GM23338 (cell line): ENCODE measurements around the gene CDR2L.

Experiments
- CREB1 ChIP-seq: fragments of 250-450 bp; sonication (Bioruptor Pico); IDR thresholded peaks from 2 replicates; pipeline ENCODE4 v1.5.0; 2020; ENCODE audit warnings: low read depth, mild to moderate bottlenecking, moderate library complexity
- EZH2 ChIP-seq: fragments of 200-600 bp; sonication (generic); IDR thresholded peaks from one replicate; pipeline ENCODE4 v1.8.0; 2017; ENCODE audit warnings: antibody characterized with exemption, mild to moderate bottlenecking, low read depth; ENCODE audit not compliant: unreplicated experiment
- EZH2phosphoT487 ChIP-seq: fragments of 200-600 bp; sonication (generic); IDR thresholded peaks from one replicate; pipeline ENCODE4 v1.8.1; 2018; ENCODE audit warnings: antibody characterized with exemption; ENCODE audit not compliant: unreplicated experiment
- JUNB ChIP-seq: IDR thresholded peaks from one replicate; pipeline ENCODE4 v1.6.1; 2016; ENCODE audit warnings: antibody characterized with exemption; ENCODE audit not compliant: unreplicated experiment
- NANOG ChIP-seq: IDR thresholded peaks from 2 replicates; pipeline ENCODE4 v1.6.1; 2016; ENCODE audit warnings: antibody characterized with exemption, borderline replicate concordance
- POLR2AphosphoS5 ChIP-seq: IDR thresholded peaks from 2 replicates; pipeline ENCODE4 v1.6.1; 2016; ENCODE audit warnings: antibody characterized with exemption, low read depth
- REST ChIP-seq: IDR thresholded peaks from one replicate; pipeline ENCODE4 v1.6.1; 2018; ENCODE audit warnings: antibody characterized with exemption; ENCODE audit not compliant: unreplicated experiment
- ZNF114 ChIP-seq: fragments of 250-450 bp; sonication (Bioruptor Pico); IDR thresholded peaks from 2 replicates; pipeline ENCODE4 v1.5.0; 2020; ENCODE audit warnings: mild to moderate bottlenecking, moderate library complexity
- ZNF331 ChIP-seq: fragments of 250-450 bp; sonication (Bioruptor Pico); IDR thresholded peaks from 2 replicates; pipeline ENCODE4 v1.5.0; 2020; ENCODE audit warnings: low read depth, mild to moderate bottlenecking, moderate library complexity
- TF ChIP-seq, protein P1 (sequence below), 2 experiments: fragments of 200-600 bp in 1 of 2; sonication (generic) in 1 of 2; conservative IDR thresholded peaks; 2 replicates each; pipeline versions ENCODE4 v1.5.1 to v1.6.1; 2016 to 2017; ENCODE audit warnings: antibody characterized with exemption in 2 of 2, low read depth in 2 of 2, mild to moderate bottlenecking in 2 of 2, moderate library complexity in 1 of 2
- TF ChIP-seq, protein P2 (sequence below): IDR thresholded peaks from 2 replicates; pipeline ENCODE4 v1.6.1; 2016; ENCODE audit warnings: antibody characterized with exemption
- TF ChIP-seq, protein P3 (sequence below): fragments of 250-450 bp; sonication (Bioruptor Pico); IDR thresholded peaks from 2 replicates; pipeline ENCODE4 v1.5.0; 2020; ENCODE audit warnings: mild to moderate bottlenecking, moderate library complexity

- TF ChIP-seq EZH2phosphoT487 (no peak), POLR2AphosphoS5 (no peak), EZH2 (no peak), REST (no peak), NANOG (no peak), JUNB (no peak), CREB1 (CRISPR knock-in tag) (no peak), ZNF331 (CRISPR knock-in tag) (no peak), ZNF114 (CRISPR knock-in tag) (no peak)
- TF ChIP-seq, protein P1, sequence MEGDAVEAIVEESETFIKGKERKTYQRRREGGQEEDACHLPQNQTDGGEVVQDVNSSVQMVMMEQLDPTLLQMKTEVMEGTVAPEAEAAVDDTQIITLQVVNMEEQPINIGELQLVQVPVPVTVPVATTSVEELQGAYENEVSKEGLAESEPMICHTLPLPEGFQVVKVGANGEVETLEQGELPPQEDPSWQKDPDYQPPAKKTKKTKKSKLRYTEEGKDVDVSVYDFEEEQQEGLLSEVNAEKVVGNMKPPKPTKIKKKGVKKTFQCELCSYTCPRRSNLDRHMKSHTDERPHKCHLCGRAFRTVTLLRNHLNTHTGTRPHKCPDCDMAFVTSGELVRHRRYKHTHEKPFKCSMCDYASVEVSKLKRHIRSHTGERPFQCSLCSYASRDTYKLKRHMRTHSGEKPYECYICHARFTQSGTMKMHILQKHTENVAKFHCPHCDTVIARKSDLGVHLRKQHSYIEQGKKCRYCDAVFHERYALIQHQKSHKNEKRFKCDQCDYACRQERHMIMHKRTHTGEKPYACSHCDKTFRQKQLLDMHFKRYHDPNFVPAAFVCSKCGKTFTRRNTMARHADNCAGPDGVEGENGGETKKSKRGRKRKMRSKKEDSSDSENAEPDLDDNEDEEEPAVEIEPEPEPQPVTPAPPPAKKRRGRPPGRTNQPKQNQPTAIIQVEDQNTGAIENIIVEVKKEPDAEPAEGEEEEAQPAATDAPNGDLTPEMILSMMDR (conservative IDR thresholded peaks at IDR 0.05; ENCODE audit: low read depth in 2 of 2): no peak
- TF ChIP-seq, protein P2, sequence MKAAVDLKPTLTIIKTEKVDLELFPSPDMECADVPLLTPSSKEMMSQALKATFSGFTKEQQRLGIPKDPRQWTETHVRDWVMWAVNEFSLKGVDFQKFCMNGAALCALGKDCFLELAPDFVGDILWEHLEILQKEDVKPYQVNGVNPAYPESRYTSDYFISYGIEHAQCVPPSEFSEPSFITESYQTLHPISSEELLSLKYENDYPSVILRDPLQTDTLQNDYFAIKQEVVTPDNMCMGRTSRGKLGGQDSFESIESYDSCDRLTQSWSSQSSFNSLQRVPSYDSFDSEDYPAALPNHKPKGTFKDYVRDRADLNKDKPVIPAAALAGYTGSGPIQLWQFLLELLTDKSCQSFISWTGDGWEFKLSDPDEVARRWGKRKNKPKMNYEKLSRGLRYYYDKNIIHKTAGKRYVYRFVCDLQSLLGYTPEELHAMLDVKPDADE: no peak
- TF ChIP-seq, protein P3, sequence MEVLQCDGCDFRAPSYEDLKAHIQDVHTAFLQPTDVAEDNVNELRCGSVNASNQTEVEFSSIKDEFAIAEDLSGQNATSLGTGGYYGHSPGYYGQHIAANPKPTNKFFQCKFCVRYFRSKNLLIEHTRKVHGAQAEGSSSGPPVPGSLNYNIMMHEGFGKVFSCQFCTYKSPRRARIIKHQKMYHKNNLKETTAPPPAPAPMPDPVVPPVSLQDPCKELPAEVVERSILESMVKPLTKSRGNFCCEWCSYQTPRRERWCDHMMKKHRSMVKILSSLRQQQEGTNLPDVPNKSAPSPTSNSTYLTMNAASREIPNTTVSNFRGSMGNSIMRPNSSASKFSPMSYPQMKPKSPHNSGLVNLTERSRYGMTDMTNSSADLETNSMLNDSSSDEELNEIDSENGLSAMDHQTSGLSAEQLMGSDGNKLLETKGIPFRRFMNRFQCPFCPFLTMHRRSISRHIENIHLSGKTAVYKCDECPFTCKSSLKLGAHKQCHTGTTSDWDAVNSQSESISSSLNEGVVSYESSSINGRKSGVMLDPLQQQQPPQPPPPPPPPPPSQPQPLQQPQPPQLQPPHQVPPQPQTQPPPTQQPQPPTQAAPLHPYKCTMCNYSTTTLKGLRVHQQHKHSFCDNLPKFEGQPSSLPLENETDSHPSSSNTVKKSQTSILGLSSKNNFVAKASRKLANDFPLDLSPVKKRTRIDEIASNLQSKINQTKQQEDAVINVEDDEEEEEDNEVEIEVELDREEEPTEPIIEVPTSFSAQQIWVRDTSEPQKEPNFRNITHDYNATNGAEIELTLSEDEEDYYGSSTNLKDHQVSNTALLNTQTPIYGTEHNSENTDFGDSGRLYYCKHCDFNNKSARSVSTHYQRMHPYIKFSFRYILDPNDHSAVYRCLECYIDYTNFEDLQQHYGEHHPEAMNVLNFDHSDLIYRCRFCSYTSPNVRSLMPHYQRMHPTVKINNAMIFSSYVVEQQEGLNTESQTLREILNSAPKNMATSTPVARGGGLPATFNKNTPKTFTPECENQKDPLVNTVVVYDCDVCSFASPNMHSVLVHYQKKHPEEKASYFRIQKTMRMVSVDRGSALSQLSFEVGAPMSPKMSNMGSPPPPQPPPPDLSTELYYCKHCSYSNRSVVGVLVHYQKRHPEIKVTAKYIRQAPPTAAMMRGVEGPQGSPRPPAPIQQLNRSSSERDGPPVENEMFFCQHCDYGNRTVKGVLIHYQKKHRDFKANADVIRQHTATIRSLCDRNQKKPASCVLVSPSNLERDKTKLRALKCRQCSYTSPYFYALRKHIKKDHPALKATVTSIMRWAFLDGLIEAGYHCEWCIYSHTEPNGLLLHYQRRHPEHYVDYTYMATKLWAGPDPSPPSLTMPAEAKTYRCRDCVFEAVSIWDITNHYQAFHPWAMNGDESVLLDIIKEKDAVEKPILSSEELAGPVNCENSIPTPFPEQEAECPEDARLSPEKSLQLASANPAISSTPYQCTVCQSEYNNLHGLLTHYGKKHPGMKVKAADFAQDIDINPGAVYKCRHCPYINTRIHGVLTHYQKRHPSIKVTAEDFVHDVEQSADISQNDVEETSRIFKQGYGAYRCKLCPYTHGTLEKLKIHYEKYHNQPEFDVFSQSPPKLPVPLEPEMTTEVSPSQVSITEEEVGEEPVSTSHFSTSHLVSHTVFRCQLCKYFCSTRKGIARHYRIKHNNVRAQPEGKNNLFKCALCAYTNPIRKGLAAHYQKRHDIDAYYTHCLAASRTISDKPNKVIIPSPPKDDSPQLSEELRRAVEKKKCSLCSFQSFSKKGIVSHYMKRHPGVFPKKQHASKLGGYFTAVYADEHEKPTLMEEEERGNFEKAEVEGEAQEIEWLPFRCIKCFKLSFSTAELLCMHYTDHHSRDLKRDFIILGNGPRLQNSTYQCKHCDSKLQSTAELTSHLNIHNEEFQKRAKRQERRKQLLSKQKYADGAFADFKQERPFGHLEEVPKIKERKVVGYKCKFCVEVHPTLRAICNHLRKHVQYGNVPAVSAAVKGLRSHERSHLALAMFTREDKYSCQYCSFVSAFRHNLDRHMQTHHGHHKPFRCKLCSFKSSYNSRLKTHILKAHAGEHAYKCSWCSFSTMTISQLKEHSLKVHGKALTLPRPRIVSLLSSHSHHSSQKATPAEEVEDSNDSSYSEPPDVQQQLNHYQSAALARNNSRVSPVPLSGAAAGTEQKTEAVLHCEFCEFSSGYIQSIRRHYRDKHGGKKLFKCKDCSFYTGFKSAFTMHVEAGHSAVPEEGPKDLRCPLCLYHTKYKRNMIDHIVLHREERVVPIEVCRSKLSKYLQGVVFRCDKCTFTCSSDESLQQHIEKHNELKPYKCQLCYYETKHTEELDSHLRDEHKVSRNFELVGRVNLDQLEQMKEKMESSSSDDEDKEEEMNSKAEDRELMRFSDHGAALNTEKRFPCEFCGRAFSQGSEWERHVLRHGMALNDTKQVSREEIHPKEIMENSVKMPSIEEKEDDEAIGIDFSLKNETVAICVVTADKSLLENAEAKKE (CRISPR knock-in tag): no peak
Observed at GRCh38 chr17:74986206-74986576, 1.2 kb upstream of the CDR2L start.
